Lower leg skin (tissue), 4 donors: Measurements from ENCODE around the gene CTAG1B. TPM values are rescaled to one million over a fixed set of nuclear protein-coding genes. Genes with fewer than 3 reads are reported as not detected.
"Not testable (repeated sequence)": the region's sequence is repeated elsewhere in the genome, so short reads cannot be mapped to it uniquely, and the experiment has no call there.

ENCODE experiments used
- DNase-seq, 2 donors: peaks; one replicate each; pipeline ENCODE4 v3.0.0-alpha.2; 2019; ENCODE audit warnings: low spot score in 2 of 2
- H3K4me3 ChIP-seq: fragments of 200-600 bp; sonication (generic); 2 replicates; pipeline ENCODE4 v1.5.1; 2017; ENCODE audit warnings: mild to moderate bottlenecking, low read depth; ENCODE audit not compliant: poor library complexity, severe bottlenecking
- CTCF ChIP-seq, 3 donors: fragments of 450-650 bp; IDR thresholded peaks; one replicate each; pipeline ENCODE4 v1.5.1; 2016; ENCODE audit warnings: antibody characterized with exemption in 3 of 3, mild to moderate bottlenecking in 3 of 3, moderate library complexity in 2 of 3
- POLR2A ChIP-seq, 2 donors: fragments of 450-650 bp; IDR thresholded peaks; one replicate each; pipeline ENCODE4 v1.6.1; 2016 to 2017; ENCODE audit warnings: antibody characterized with exemption in 2 of 2, mild to moderate bottlenecking in 1 of 2, moderate library complexity in 1 of 2
- WGBS, 2 donors: methylation state at CpG; one replicate each; pipeline ENCODE4 v1.1.5; 2018; 5-methylcytosine and 5-hydroxymethylcytosine counted together
- intact Hi-C: fragments of 100-400 bp; cut with DNase I; formaldehyde crosslinking; loops from one replicate; pipeline ENCODE4 v1.15.0; 2023; ENCODE audit warnings: low total_unique reads
- total RNA-seq, 4 donors: library from RNA; depleted of rRNA; stranded (reverse); fragments of >200 nt; gene quantifications; one replicate each; pipeline ENCODE4 v1.1.0, GENCODE V29; 2016

The CTAG1B gene
- total RNA-seq, 4 donors from 2014 or later, result not detected

- intact Hi-C loops, result no loop called here
- DNase-seq, result peak in 1 of 2 donors; percentile 80
- TF ChIP-seq CTCF (IDR thresholded peaks at IDR 0.05), result no peak
- TF ChIP-seq POLR2A (IDR thresholded peaks at IDR 0.05), result no peak
- 88 to 95% methylated on average over 23 to 30 of the region's 30 CpGs for WGBS, 2 donors
- no peak overlapping the region for H3K4me3 ChIP-seq
Measured at GRCh38 chrX:154652311-154653047, 33.4 kb upstream of the CTAG1B start.

DNA sequence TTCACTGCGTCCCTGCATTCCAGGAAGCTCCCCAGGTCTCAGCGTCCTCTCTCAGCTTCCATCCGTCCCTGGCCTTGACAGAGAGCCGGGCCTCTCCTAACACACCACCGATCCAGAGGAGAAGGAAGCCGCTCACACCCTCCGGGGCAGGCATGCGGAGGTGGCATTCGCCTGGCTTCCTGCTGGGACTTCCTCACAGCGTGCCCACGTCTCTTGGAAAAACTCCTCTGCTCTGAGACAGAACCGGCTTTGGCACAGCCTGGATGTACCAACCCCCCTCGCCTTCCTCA lies 31.1 kb upstream of the CTAG1B start:
- intact Hi-C loops, result no loop called here
- H3K4me3 ChIP-seq, result no peak overlapping the region
- 48 to 55% methylated on average over 12 to 13 of the region's 13 CpGs for WGBS, 2 donors
- peak in 1 of 2 donors; percentile 82 for DNase-seq
- TF ChIP-seq CTCF (IDR thresholded peaks at IDR 0.05) (no peak), POLR2A (IDR thresholded peaks at IDR 0.05) (no peak)

- DNase-seq, result peak in 1 of 2 donors; percentile 69
- no peak overlapping the region for H3K4me3 ChIP-seq
- WGBS, 2 donors, result 71 to 73% methylated on average over 8 to 23 of the region's 23 CpGs
- intact Hi-C loops, result no loop called here
- TF ChIP-seq POLR2A (IDR thresholded peaks at IDR 0.05) (no peak), CTCF (IDR thresholded peaks at IDR 0.05) (no peak)
Measured at GRCh38 chrX:154649503-154650220, 30.6 kb upstream of the CTAG1B start.

GRCh38 chrX:154648931-154649330 lies 29.8 kb upstream of the CTAG1B start:
- no peak for TF ChIP-seq CTCF (IDR thresholded peaks at IDR 0.05)
- TF ChIP-seq POLR2A (IDR thresholded peaks at IDR 0.05), result no peak
- 83 to 84% methylated on average over 15 of the region's 15 CpGs for WGBS, 2 donors
- DNase-seq, result peak in 1 of 2 donors; percentile 50
- intact Hi-C loops, result no loop called here
- H3K4me3 ChIP-seq, result no peak overlapping the region

- no CpG with 5 or more reads among the region's 24 CpGs for WGBS, 2 donors
- DNase-seq, H3K4me3 ChIP-seq, intact Hi-C loops: not testable (repeated sequence)
Measured at GRCh38 chrX:154645745-154646378, 26.8 kb upstream of the CTAG1B start.

GRCh38 chrX:154643708-154644107 lies 24.6 kb upstream of the CTAG1B start:
- intact Hi-C loops, DNase-seq, H3K4me3 ChIP-seq: not testable (repeated sequence)
- WGBS, 2 donors, result no CpG with 5 or more reads among the region's 31 CpGs

- H3K4me3 ChIP-seq, intact Hi-C loops, DNase-seq: not testable (repeated sequence)
- WGBS, 2 donors, result no CpG with 5 or more reads among the region's 10 CpGs
Measured at GRCh38 chrX:154641740-154642139, 22.7 kb upstream of the CTAG1B start.

GRCh38 chrX:154633661-154634060 lies 14.6 kb upstream of the CTAG1B start:
- WGBS, 2 donors, result no CpG with 5 or more reads among the region's 11 CpGs
- DNase-seq, intact Hi-C loops, H3K4me3 ChIP-seq: not testable (repeated sequence)

- H3K4me3 ChIP-seq, intact Hi-C loops, DNase-seq: not testable (repeated sequence)
- no CpG with 5 or more reads among the region's 11 CpGs for WGBS, 2 donors
Measured at GRCh38 chrX:154630949-154631348, 11.9 kb upstream of the CTAG1B start.

DNA sequence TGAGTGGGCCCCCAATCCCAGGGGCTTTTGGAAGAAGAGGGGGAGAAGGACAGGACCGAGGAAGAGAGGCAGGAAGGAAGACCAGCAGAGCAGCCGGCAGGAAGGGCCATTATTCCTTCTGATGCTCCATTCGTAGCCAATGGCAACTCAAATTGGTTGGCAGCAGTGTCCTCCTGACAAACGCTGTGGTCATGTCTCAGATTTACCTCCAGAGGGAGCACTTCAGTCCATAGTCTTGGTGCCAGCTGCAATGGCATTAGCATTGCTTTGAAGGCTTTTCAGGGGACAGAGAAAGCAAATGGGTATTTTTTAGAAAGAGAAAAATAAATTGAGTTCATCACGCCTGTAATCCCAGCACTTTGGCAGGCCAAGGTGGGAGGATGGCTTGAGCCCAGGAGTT lies 9.9 kb upstream of the CTAG1B start:
- H3K4me3 ChIP-seq, intact Hi-C loops, DNase-seq: not testable (repeated sequence)
- WGBS, 2 donors, result no CpG with 5 or more reads among the region's 5 CpGs
